Cerebellar nuclear complex (tissue), 1 donor: ENCODE data around the gene CTAG1A.
"Not testable (repeated sequence)": the region's sequence is repeated elsewhere in the genome, so short reads cannot be mapped to it uniquely, and the experiment has no call there.

Experiments
- DNase-seq, 2 experiments: peaks; one replicate each; lab custom pipeline; 2025; lab: John Stamatoyannopoulos, UW

The CTAG1A gene

DNA sequence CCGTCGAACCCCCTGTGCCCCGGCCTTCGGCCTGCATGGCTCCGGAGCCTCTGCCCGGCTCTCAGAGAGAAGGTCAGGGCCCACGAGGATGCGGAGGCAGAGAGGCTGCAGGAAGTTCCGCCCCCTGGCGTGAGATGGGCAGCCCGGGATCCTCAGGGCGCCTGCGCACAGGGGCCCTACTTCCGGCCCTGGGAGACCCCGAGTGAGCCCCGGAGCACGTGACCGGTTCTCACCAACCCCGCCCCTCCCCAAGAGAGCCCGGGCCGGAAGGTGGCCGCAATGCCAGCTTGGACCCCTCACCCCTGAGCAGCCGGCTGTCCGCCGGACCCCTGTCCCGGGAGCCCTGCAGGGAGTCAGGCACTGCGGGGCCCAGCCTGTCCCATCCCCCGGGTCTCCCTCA lies 34.2 kb downstream of the CTAG1A start, which contains the start of gene CTAG1B:
TSS of gene CTAG1B (minus strand) at position 101 of the 400 bp plus-strand sequence. CDS start at position 37, 64 bp downstream.
- not testable (repeated sequence) for DNase-seq

- DNase-seq: not testable (repeated sequence)
Measured at GRCh38 chrX:154620767-154621414, 36.0 kb downstream of the CTAG1A start.

DNA sequence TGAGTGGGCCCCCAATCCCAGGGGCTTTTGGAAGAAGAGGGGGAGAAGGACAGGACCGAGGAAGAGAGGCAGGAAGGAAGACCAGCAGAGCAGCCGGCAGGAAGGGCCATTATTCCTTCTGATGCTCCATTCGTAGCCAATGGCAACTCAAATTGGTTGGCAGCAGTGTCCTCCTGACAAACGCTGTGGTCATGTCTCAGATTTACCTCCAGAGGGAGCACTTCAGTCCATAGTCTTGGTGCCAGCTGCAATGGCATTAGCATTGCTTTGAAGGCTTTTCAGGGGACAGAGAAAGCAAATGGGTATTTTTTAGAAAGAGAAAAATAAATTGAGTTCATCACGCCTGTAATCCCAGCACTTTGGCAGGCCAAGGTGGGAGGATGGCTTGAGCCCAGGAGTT lies 44.0 kb downstream of the CTAG1A start:
- not testable (repeated sequence) for DNase-seq

- DNase-seq: not testable (repeated sequence)
Measured at GRCh38 chrX:154630949-154631348, 46.0 kb downstream of the CTAG1A start.

GRCh38 chrX:154633661-154634060 lies 48.7 kb downstream of the CTAG1A start:
- not testable (repeated sequence) for DNase-seq
